CD4-positive, alpha-beta T cell treated with Interleukin-1 beta for 1 hour (primary cell): Measurements from ENCODE around the gene DNAJC27.

Experiments
- DNase-seq, 2 donors: peaks; one replicate each; pipeline ENCODE4 v3.0.0-alpha.2; 2020 to 2022

Gene DNAJC27

GRCh38 chr2:24970483-24971285, 1.1 kb downstream of the DNAJC27 start:
- DNase-seq = no peak

- no peak for DNase-seq
Observed at GRCh38 chr2:24969784-24970183, 2.0 kb downstream of the DNAJC27 start.

- DNase-seq = no peak
Observed at GRCh38 chr2:24961903-24962302, 9.9 kb downstream of the DNAJC27 start.

- DNase-seq = no peak
Observed at GRCh38 chr2:24959761-24960160, 12.0 kb downstream of the DNAJC27 start.

- DNase-seq = no peak
Observed at GRCh38 chr2:24958411-24958935, 13.3 kb downstream of the DNAJC27 start.

GRCh38 chr2:24957976-24958375, 13.8 kb downstream of the DNAJC27 start:
- no peak for DNase-seq

- no peak for DNase-seq
Observed at GRCh38 chr2:24957221-24957620, 14.5 kb downstream of the DNAJC27 start.

GRCh38 chr2:24955921-24956320, 15.8 kb downstream of the DNAJC27 start:
- DNase-seq = no peak

- DNase-seq = no peak
Observed at GRCh38 chr2:24955232-24955631, 16.5 kb downstream of the DNAJC27 start.

GRCh38 chr2:24950102-24950501, 21.7 kb downstream of the DNAJC27 start:
- no peak for DNase-seq

GRCh38 chr2:24948506-24948905, 23.2 kb downstream of the DNAJC27 start:
- no peak for DNase-seq

GRCh38 chr2:24947561-24948157, 24.1 kb downstream of the DNAJC27 start:
- DNase-seq = no peak

- DNase-seq = no peak
Observed at GRCh38 chr2:24945907-24946306, 25.8 kb downstream of the DNAJC27 start.

GRCh38 chr2:24943427-24944053, 28.2 kb downstream of the DNAJC27 start:
- DNase-seq = no peak

- DNase-seq = no peak
Observed at GRCh38 chr2:24939353-24939752, 32.4 kb downstream of the DNAJC27 start.

- no peak for DNase-seq
Observed at GRCh38 chr2:24937236-24937635, 34.5 kb downstream of the DNAJC27 start.

GRCh38 chr2:24935145-24935544, 36.6 kb downstream of the DNAJC27 start:
- DNase-seq = no peak

GRCh38 chr2:24932715-24933114, 39.0 kb downstream of the DNAJC27 start:
- no peak for DNase-seq

GRCh38 chr2:24930768-24931167, 41.0 kb downstream of the DNAJC27 start:
- no peak for DNase-seq

GRCh38 chr2:24929230-24929629, 42.5 kb downstream of the DNAJC27 start:
- no peak for DNase-seq

- DNase-seq = no peak
Observed at GRCh38 chr2:24928036-24928435, 43.7 kb downstream of the DNAJC27 start.

GRCh38 chr2:24926602-24927252, 45.0 kb downstream of the DNAJC27 start:
- DNase-seq = peak; percentile 15 to 30

GRCh38 chr2:24926220-24926601, 45.5 kb downstream of the DNAJC27 start:
- no peak for DNase-seq
